Measurements from ENCODE around the gene ERICH6B.

Gene ERICH6B

GRCh38 chr13:45594227-45594626 lies 21.3 kb downstream of the ERICH6B start:
- no peak overlapping the region for H3K4me2 ChIP-seq (ENCODE audit: insufficient read depth, low read length)
- ATAC-seq (ENCODE audit: insufficient read depth, low read depth) = no peak
- H3K4me1 ChIP-seq (ENCODE audit: insufficient read depth, low read length) = no peaks in the 10 kb centered on the region
- H3K9me3 ChIP-seq (ENCODE audit: insufficient read depth, low read length, severe bottlenecking) = no peaks in the 10 kb centered on the region
- TF ChIP-seq EZH2 (IDR thresholded peaks at IDR 0.05; ENCODE audit: borderline replicate concordance, low read depth, low read length, severe bottlenecking) (no peak), CTCF (IDR thresholded peaks at IDR 0.05; ENCODE audit: borderline replicate concordance, extremely low read depth, low read length, poor library complexity, severe bottlenecking) (no peak)
- no peaks in the 10 kb centered on the region for H4K20me1 ChIP-seq (ENCODE audit: insufficient read depth, low read length)
- no peaks in the 10 kb centered on the region for H3K79me2 ChIP-seq (ENCODE audit: insufficient read depth, low read length)
- no peak overlapping the region for H2AFZ ChIP-seq (ENCODE audit: low read depth, low read length)
- no peak overlapping the region for H3K9ac ChIP-seq (ENCODE audit: low read depth, low read length)
- H3K27ac ChIP-seq (ENCODE audit: low read length) = no peak overlapping the region
- H3K36me3 ChIP-seq (ENCODE audit: insufficient read depth, low read length) = no peaks in the 10 kb centered on the region
- H3K4me3 ChIP-seq (ENCODE audit: low read depth in 1 of 2, low read length in 2 of 2) = no peak overlapping the region
- DNase-seq = no peak
- H3K27me3 ChIP-seq (ENCODE audit: insufficient read depth, low read length, poor library complexity) = peaks cover 11% of the 10 kb centered on the region

- TF ChIP-seq CTCF (IDR thresholded peaks at IDR 0.05; ENCODE audit: borderline replicate concordance, extremely low read depth, low read length, poor library complexity, severe bottlenecking) (no peak), EZH2 (IDR thresholded peaks at IDR 0.05; ENCODE audit: borderline replicate concordance, low read depth, low read length, severe bottlenecking) (no peak)
- ATAC-seq (ENCODE audit: insufficient read depth, low read depth) = no peak
- H2AFZ ChIP-seq (ENCODE audit: low read depth, low read length) = no peak overlapping the region
Measured at GRCh38 chr13:45592758-45593157, 22.8 kb downstream of the ERICH6B start.

GRCh38 chr13:45590066-45590465 lies 25.5 kb downstream of the ERICH6B start:
- no peak overlapping the region for H3K4me2 ChIP-seq (ENCODE audit: insufficient read depth, low read length)
- no peak for TF ChIP-seq EZH2 (IDR thresholded peaks at IDR 0.05; ENCODE audit: borderline replicate concordance, low read depth, low read length, severe bottlenecking)
- no peak for TF ChIP-seq CTCF (IDR thresholded peaks at IDR 0.05; ENCODE audit: borderline replicate concordance, extremely low read depth, low read length, poor library complexity, severe bottlenecking)

More at GRCh38 chr13:45592758-45593157, 22.8 kb downstream of the ERICH6B start:
- Histone ChIP-seq H3K9me3 (ENCODE audit: insufficient read depth, low read length, severe bottlenecking) (no peaks in the 10 kb centered on the region), H3K9ac (ENCODE audit: low read depth, low read length) (no peak overlapping the region), H3K4me1 (ENCODE audit: insufficient read depth, low read length) (no peaks in the 10 kb centered on the region), H3K36me3 (ENCODE audit: insufficient read depth, low read length) (no peaks in the 10 kb centered on the region), H4K20me1 (ENCODE audit: insufficient read depth, low read length) (no peaks in the 10 kb centered on the region), H3K27ac (ENCODE audit: low read length) (no peak overlapping the region), H3K79me2 (ENCODE audit: insufficient read depth, low read length) (no peaks in the 10 kb centered on the region), H3K4me3 (ENCODE audit: low read depth in 1 of 2, low read length in 2 of 2) (no peak overlapping the region), H3K4me2 (ENCODE audit: insufficient read depth, low read length) (no peak overlapping the region), H3K27me3 (ENCODE audit: insufficient read depth, low read length, poor library complexity) (peaks cover 8% of the 10 kb centered on the region)
- no peak for DNase-seq

GRCh38 chr13:45587897-45588296 lies 27.6 kb downstream of the ERICH6B start:
- Histone ChIP-seq H4K20me1 (ENCODE audit: insufficient read depth, low read length) (no peaks in the 10 kb centered on the region), H3K27ac (ENCODE audit: low read length) (no peak overlapping the region), H3K9ac (ENCODE audit: low read depth, low read length) (no peak overlapping the region), H3K4me2 (ENCODE audit: insufficient read depth, low read length) (no peak overlapping the region), H2AFZ (ENCODE audit: low read depth, low read length) (no peak overlapping the region), H3K4me3 (ENCODE audit: low read depth in 1 of 2, low read length in 2 of 2) (no peak overlapping the region), H3K9me3 (ENCODE audit: insufficient read depth, low read length, severe bottlenecking) (no peaks in the 10 kb centered on the region), H3K79me2 (ENCODE audit: insufficient read depth, low read length) (no peaks in the 10 kb centered on the region), H3K27me3 (ENCODE audit: insufficient read depth, low read length, poor library complexity) (no peaks in the 10 kb centered on the region), H3K36me3 (ENCODE audit: insufficient read depth, low read length) (no peaks in the 10 kb centered on the region), H3K4me1 (ENCODE audit: insufficient read depth, low read length) (no peaks in the 10 kb centered on the region)
- TF ChIP-seq EZH2 (IDR thresholded peaks at IDR 0.05; ENCODE audit: borderline replicate concordance, low read depth, low read length, severe bottlenecking) (no peak), CTCF (IDR thresholded peaks at IDR 0.05; ENCODE audit: borderline replicate concordance, extremely low read depth, low read length, poor library complexity, severe bottlenecking) (no peak)
- DNase-seq (no peak), ATAC-seq (ENCODE audit: insufficient read depth, low read depth) (no peak)

More at GRCh38 chr13:45590066-45590465, 25.5 kb downstream of the ERICH6B start:
- no peaks in the 10 kb centered on the region for H3K9me3 ChIP-seq (ENCODE audit: insufficient read depth, low read length, severe bottlenecking)
- H4K20me1 ChIP-seq (ENCODE audit: insufficient read depth, low read length) = no peaks in the 10 kb centered on the region
- ATAC-seq (ENCODE audit: insufficient read depth, low read depth) = no peak
- no peak for DNase-seq
- no peaks in the 10 kb centered on the region for H3K36me3 ChIP-seq (ENCODE audit: insufficient read depth, low read length)
- H3K4me3 ChIP-seq (ENCODE audit: low read depth in 1 of 2, low read length in 2 of 2) = no peak overlapping the region
- no peaks in the 10 kb centered on the region for H3K4me1 ChIP-seq (ENCODE audit: insufficient read depth, low read length)
- H3K79me2 ChIP-seq (ENCODE audit: insufficient read depth, low read length) = no peaks in the 10 kb centered on the region
- peaks cover 3% of the 10 kb centered on the region for H3K27me3 ChIP-seq (ENCODE audit: insufficient read depth, low read length, poor library complexity)
- H2AFZ ChIP-seq (ENCODE audit: low read depth, low read length) = no peak overlapping the region
- H3K27ac ChIP-seq (ENCODE audit: low read length) = no peak overlapping the region
- no peak overlapping the region for H3K9ac ChIP-seq (ENCODE audit: low read depth, low read length)

Measured in DND-41 (cell line).